ENCODE measurements around the gene PDSS2.

- TF ChIP-seq CTCF (optimal IDR thresholded peaks at IDR 0.05 in 1 of 3, IDR thresholded peaks at IDR 0.05 in 1 of 3, conservative IDR thresholded peaks at IDR 0.05 in 1 of 3; ENCODE audit: extremely low read depth in 1 of 3, insufficient read depth in 2 of 3, low read length in 3 of 3) (peak in 1 of 3 experiments; percentile 16), EZH2 (IDR thresholded peaks at IDR 0.05; ENCODE audit: low read length) (no peak)
These were observed 343.0 kb downstream of the PDSS2 start for GRCh38 chr6:107116328-107116892.

Measured in keratinocyte (primary cell).